OCI-LY3 (cell line): ENCODE results near the gene ZYG11B.
"Not testable (repeated sequence)": the region's sequence is repeated elsewhere in the genome, so short reads cannot be mapped to it uniquely, and the experiment has no call there.

Experiments
- CTCF ChIP-seq: fragments of 200-600, 300-600 bp; sonication (generic); IDR thresholded peaks from 2 replicates; pipeline ENCODE4 v1.5.1; 2014; ENCODE audit warnings: antibody characterized with exemption, low read length, low read depth
- EZH2phosphoT487 ChIP-seq: fragments of 200-600 bp; shearing (Covaris generic); IDR thresholded peaks from 2 replicates; pipeline ENCODE4 v1.6.1; 2018; ENCODE audit warnings: antibody characterized with exemption, mixed run types, low read depth

GRCh38 chr1:52869727-52870126 lies 143.5 kb downstream of the ZYG11B start:
- not testable (repeated sequence) for TF ChIP-seq CTCF, EZH2phosphoT487
